Stimulated activated CD8-positive, alpha-beta memory T cell treated with anti-CD3 and anti-CD28 coated beads, Interleukin-7, amount 100 ng/mL, for 48 hours (primary cell): Measurements from ENCODE around the gene RNF181.
"Not testable (repeated sequence)": the region's sequence is repeated elsewhere in the genome, so short reads cannot be mapped to it uniquely, and the experiment has no call there.

Source experiments
- DNase-seq, 2 donors: peaks; one replicate each; pipeline ENCODE4 v3.0.0-alpha.2; 2020; ENCODE audit warnings: low read depth in 1 of 2; ENCODE audit errors: extremely low read depth in 1 of 2

The RNF181 gene

DNA sequence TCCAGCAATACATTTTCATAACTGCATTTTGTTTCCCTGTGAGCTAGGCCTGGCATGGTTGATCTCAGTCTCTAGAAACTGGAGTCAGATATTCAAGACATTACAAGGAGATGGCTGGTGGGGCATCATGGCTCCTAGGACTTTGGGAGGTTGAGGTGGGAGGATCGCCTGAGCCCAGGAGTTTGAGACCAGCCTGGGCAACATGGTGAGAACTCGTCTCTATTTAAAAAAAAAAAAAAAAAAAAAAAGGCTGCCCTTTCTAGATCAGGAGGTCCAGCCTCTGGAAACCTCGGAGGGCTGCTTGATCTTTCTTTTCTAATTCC, 18.5 kb upstream of the RNF181 start:
- DNase-seq = no peak

GRCh38 chr2:85577386-85578242, 17.9 kb upstream of the RNF181 start, which contains the start of gene VAMP8:
TSS of gene VAMP8 (plus strand) at chr2:85577586. CDS start at chr2:85577647, 61 bp downstream.
- peak; percentile 25 to 59 for DNase-seq

- no peak for DNase-seq
Measured at GRCh38 chr2:85578243-85579180, 17.0 kb upstream of the RNF181 start.

DNA sequence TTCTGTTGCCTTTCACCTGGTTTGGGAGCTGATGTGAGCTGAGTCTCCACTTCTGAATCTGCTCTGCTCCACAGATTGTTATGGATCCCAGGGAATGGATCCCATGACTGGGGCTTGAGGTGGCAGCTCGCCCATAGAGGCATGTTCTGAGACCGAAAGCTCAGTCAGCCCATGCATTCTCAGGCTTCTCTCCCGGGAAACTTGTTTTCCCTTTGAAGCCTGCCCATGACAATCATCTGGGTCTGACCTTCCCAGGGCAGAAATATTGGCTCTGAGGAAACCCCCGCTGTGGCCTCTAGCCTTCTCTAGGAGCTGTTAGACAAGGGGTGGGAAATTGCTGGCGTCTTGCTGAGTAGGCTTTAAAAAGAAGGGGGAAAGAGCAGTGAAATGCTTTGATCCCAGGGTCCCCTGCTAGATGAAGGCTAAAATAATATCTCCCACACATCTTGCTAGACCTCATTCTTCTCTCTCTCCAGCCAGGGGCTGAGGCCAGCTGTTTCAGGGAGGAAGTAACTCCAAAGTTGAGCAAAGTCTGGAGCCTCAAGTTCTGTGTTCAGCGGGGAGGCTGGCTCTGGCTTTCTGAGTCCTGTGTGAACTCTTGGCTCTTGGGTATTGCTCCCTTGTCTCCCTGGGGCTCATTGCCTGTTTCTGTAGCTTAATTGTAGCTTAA, 16.1 kb upstream of the RNF181 start:
- no peak for DNase-seq

DNA sequence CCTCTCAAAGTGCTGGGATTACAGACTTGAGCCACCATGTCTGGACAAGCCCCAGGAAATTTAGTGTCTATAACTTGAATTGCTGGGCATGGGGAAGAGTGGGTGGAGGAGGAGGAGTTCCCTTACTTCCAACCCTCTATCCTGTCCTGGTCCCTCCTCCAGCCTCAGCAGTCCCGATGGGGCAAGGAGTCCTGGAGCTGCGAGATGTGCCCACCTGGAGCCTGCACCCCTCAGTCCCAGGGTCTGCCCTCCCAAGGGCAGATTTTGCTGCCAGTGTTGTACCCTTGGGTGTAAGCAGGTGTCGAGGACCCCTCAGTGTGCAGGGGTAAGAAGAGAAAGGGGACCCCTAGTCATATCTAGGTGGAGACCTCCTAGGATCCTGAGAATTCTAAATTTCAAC, 15.3 kb upstream of the RNF181 start:
- no peak for DNase-seq

DNA sequence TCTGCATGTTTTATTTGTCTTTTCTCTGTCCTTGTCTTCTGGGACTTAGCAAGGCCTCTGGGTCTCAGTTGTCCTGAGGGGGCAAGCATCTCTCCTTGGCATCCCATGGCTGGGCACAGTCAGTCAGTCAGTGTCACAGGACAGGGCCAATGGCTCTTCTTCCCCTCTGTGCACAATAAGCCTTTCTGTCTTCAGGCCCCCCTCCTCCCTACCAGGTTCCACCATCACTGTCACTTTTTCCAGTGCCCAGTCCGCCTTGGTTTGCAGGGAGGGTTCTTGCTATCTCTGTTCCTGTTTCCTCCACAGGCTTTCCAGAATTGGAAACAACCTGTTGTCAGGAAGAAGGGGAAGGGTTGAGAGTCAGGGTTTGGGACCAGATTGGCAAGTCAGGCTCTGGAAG, 13.1 kb upstream of the RNF181 start:
- no peak for DNase-seq

GRCh38 chr2:85583667-85584353, 11.7 kb upstream of the RNF181 start:
- DNase-seq = no peak

DNA sequence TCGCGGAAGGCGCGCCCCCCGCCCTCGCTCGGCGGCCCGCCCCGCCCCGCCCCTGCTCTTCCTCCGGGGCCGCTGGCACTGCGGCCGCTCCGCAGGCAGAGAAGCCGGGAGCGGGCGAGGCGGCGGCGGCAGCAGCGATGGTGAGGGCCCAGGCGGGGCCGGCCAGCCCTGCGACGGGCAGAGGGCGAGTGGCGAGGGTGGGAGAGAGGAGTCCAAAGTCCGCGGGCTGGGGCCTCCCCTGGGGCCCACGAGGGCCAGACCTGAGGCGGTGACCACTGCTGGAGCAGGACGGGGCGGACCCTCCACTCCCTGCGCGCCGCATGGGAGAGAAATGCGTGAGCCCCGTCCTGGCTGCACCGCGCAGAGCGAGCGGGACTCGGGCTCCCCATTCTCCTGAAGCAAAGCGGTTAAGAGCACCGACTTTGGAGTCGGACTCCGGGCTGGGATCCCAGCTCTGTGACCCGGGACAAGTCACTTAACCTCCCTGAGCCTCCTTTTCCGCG, 11.1 kb upstream of the RNF181 start, which contains the start of gene VAMP5:
VAMP5 (plus strand) TSS at position 78 of the 503 bp plus-strand sequence; CDS start at position 138, 60 bp downstream.
- peak in 1 of 2 donors; percentile 28 for DNase-seq

DNA sequence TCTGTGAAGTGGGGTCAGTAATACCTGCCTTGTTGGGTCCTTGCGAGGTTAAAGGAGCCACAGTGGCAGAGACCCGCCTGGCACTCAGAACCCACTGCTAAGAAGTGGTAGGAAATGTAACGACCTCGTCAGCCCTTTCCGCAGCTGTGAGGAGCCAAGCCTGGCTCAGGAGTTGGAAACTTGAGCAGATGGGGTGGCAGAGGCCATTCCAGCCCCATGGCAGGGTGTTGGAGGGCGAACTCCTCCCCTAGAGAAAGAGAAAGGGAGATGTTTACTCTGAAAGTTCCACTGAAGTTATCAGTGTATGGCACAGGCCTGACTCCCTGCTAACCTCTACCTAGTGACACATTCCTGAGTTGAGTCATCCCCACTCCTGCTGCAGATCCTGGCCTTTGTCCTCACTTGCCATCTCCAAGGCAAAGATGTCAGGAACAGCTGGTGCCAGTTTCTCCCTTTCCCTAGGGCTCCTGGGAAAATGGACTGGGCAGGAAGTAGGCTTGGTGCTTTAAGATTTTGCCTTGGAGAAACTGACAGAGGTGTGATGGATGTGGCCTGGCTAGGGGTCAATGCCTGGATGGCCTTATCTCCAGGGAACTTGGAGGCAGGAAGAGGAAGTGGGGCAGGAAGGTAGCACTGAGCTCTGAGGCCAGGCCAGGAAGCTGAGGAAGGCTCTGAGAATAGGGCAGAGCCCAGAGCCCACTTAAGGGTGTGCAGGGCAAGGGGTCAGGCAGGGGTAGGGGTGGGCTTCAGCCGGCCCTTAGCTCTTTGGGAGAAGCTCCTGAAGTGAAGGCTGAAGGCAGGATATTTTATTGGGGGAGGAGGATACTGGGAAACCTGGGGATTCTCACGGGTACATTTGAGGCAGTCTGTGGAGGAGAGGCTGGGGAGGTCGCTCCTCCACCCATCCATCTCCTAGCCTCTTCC, 10.4 kb upstream of the RNF181 start:
- no peak for DNase-seq

DNA sequence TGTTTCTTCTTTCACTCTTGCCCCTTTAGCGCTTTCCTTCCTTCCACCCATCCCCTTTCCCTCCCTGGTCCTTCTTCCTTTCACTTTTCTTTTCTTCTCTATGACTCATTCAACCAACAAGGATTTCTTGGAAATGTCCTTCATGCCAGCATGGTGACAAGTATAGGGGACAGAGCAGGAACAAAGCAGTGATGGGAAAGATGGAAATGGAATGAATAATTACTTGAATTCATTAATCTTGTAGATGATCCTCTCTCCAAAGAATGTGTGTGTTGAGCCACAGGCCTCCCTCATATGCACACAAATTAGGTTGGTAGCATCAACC, 9.8 kb upstream of the RNF181 start:
- DNase-seq = no peak

DNA sequence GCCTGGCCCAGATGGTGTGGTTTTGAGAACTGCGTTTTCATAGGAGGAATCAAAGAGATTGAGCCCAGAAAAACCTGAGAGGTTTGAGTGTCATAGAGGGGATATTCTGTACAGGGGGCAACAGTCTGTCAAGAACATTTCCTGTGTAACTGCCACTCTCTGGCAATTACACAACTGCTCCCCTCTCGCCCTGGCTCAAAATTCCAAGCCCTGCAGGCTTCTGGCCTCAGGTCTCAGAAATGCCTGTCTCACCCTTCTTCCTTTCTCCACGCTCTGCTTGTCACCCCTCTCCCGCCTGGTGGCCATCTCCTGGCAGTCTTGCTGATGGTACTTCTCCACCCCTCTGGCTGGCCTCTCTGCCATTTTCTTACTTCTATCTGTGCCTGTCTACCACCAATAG, 7.3 kb upstream of the RNF181 start:
- no peak for DNase-seq

DNA sequence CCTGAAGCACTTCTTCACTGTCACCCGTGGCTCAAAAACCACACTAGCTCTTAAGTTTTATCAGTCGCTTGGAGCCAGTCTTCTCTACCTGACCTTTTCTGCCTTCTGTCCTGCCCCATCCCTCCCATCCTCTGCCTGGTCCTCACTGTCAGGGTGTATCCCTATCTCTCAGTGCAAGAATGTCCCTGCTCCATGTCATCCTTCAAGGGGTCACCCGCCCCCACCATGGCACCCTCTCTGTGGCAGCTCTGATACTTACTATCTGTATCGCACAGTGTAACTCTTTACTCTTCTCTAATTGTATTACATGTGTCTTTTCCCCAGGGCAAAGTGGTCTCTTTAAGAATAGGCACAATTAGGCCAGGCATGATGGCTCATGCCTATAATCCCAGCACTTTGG, 6.9 kb upstream of the RNF181 start:
- DNase-seq = no peak

GRCh38 chr2:85589181-85589580, 6.4 kb upstream of the RNF181 start:
- DNase-seq = no peak

DNA sequence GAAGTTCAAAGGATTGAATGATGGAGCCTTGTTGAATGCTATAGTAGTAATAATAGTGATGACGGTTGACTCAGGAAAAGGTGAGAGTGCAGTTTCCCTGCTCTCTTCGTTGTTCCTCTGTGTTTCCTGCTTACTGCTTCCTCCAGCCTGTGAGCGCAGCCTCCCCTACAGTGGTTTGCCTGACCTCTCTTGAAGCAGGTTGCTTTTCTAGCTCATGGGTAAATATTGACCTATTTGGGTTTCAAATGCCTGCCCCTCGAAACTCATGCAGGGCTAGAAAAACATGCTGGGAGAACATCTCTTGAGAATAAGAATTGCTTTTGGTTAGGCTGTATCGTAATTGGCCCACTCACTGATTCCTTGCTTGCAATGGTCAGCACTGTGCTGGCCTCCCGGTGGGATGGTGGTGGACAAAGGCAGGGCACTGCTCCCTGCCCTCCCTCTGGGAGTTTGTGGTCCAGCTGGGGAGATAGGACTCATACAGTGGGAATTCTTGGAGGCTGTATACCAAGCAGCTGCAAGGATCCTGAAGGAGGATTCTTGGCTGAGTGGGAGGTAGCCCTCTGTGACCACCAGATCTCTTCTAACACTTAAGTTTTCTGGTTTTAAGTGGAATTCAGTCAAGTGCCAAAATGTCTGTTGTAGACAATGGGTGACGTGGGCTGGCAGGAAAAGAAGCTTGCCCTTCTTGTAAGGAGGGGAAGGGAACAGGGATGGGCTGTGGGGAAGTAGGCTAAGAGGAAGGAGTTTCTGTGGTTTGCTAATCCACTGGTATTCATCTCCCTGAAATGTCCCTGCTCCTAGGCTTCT, 5.4 kb upstream of the RNF181 start:
- DNase-seq = no peak

- no peak for DNase-seq
Measured at GRCh38 chr2:85590950-85591349, 4.6 kb upstream of the RNF181 start.

DNA sequence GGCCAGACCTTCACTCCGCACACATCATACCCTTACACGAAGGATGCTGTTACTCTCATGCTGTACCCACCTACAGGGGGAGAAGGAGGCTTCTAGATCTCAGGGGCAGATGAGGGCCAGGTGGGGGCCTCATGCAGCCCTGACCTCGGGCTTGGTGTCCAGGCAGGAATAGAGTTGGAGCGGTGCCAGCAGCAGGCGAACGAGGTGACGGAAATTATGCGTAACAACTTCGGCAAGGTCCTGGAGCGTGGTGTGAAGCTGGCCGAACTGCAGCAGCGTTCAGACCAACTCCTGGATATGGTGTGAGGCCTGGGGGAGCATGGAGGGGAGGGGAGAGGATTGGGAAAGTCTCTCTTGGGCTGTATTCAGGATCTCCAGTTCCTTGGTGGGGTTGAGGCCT, 4.0 kb upstream of the RNF181 start:
- DNase-seq = no peak

- DNase-seq = not testable (repeated sequence)
Measured at GRCh38 chr2:85592299-85592698, 3.2 kb upstream of the RNF181 start.

- DNase-seq = no peak
Measured at GRCh38 chr2:85593023-85593422, 2.5 kb upstream of the RNF181 start.
